ENCODE measurements around the gene DEPDC4. TPM values are rescaled to one million over a fixed set of nuclear protein-coding genes. Genes with fewer than 3 reads are reported as not detected.

The DEPDC4 gene
- total RNA-seq, 1 donor from 2014 or later = 0.47 TPM

GRCh38 chr12:100199023-100199346 lies 67.9 kb downstream of the DEPDC4 start:
- Histone ChIP-seq H3K9me3 (replicated peaks) (no peaks in the 10 kb centered on the region), H3K4me3 (peak overlapping the region; percentile 93), H3K36me3 (no peaks in the 10 kb centered on the region), H3K4me1 (peaks cover 35% of the 10 kb centered on the region), H3K27ac (replicated peaks) (peak overlapping the region; percentile 83), H3K27me3 (ENCODE audit: low read depth) (no peaks in the 10 kb centered on the region)
- no peak for TF ChIP-seq CTCF (IDR thresholded peaks at IDR 0.05; ENCODE audit: borderline replicate concordance)
- intact Hi-C loops (cut with micrococcal nuclease) = no loop called here
- DNase-seq = no peak

GRCh38 chr12:100197486-100197885 lies 69.4 kb downstream of the DEPDC4 start:
- H3K27me3 ChIP-seq (ENCODE audit: low read depth) = no peaks in the 10 kb centered on the region
- no peak overlapping the region for H3K27ac ChIP-seq (replicated peaks)
- peaks cover 33% of the 10 kb centered on the region for H3K4me1 ChIP-seq
- no peaks in the 10 kb centered on the region for H3K9me3 ChIP-seq (replicated peaks)
- H3K4me3 ChIP-seq = no peak overlapping the region
- no peak for DNase-seq
- H3K36me3 ChIP-seq = no peaks in the 10 kb centered on the region
- TF ChIP-seq CTCF (IDR thresholded peaks at IDR 0.05; ENCODE audit: borderline replicate concordance) = no peak
- intact Hi-C loops (cut with micrococcal nuclease) = no loop called here

- DNase-seq = no peak
- intact Hi-C loops (cut with micrococcal nuclease) = no loop called here
- Histone ChIP-seq H3K4me1 (no peaks in the 10 kb centered on the region), H3K4me3 (no peak overlapping the region), H3K27ac (replicated peaks) (peak overlapping the region; percentile 55), H3K9me3 (replicated peaks) (no peaks in the 10 kb centered on the region), H3K36me3 (no peaks in the 10 kb centered on the region), H3K27me3 (ENCODE audit: low read depth) (no peaks in the 10 kb centered on the region)
- TF ChIP-seq CTCF (IDR thresholded peaks at IDR 0.05; ENCODE audit: borderline replicate concordance) = no peak
Observed at GRCh38 chr12:100193085-100193484, 73.8 kb downstream of the DEPDC4 start.

Other genes starting within 250 kb of the DEPDC4 start
- gene BLTP3B, start 124.2 kb downstream of the DEPDC4 start, total RNA-seq = 11.9 TPM
- 18.3 TPM for gene ACTR6, start 66.3 kb downstream of the DEPDC4 start, total RNA-seq
- 36.2 TPM for gene SCYL2, start 98 bp upstream of the DEPDC4 start, total RNA-seq
- gene SLC17A8, start 90.0 kb upstream of the DEPDC4 start, total RNA-seq = not detected
- not detected for gene NR1H4, start 206.8 kb upstream of the DEPDC4 start, total RNA-seq

All from left ventricle myocardium inferior (tissue), 1 donor.